GM21381 (cell line): Measurements from ENCODE around the gene CREBZF.
"Not testable (repeated sequence)": the region's sequence is repeated elsewhere in the genome, so short reads cannot be mapped to it uniquely, and the experiment has no call there.

ENCODE experiments used
- ATAC-seq: cut with Tn5 transposase; IDR thresholded peaks from one replicate; pipeline ENCODE4 v1.9.1; 2021; ENCODE audit warnings: mild to moderate bottlenecking, moderate library complexity; ENCODE audit not compliant: unreplicated experiment

Gene CREBZF

GRCh38 chr11:85627998-85628770 lies 36.7 kb downstream of the CREBZF start, which contains the start of gene TMEM126B:
TMEM126B (plus strand) TSS chr11:85628593; CDS start chr11:85628608, 15 bp downstream.
- peak; percentile 99 for ATAC-seq

- ATAC-seq, result peak; percentile 0
Observed at GRCh38 chr11:85627332-85627997, 37.5 kb downstream of the CREBZF start, which contains the start of gene DLG2. DLG2 (minus strand) TSS chr11:85627344.

- no peak for ATAC-seq
Observed at GRCh38 chr11:85626496-85626895, 38.4 kb downstream of the CREBZF start.

GRCh38 chr11:85620256-85620655 lies 44.7 kb downstream of the CREBZF start:
- ATAC-seq, result no peak

GRCh38 chr11:85619499-85619898 lies 45.4 kb downstream of the CREBZF start:
- ATAC-seq, result no peak

- not testable (repeated sequence) for ATAC-seq
Observed at GRCh38 chr11:85611643-85612042, 53.3 kb downstream of the CREBZF start.
